T-helper 1 cell treated with Interleukin-12 subunit alpha and Interleukin-12 subunit beta and Interleukin-4 antibody, amounts not matched to agents 30 μg/mL and 1 μg/mL, for 36 hours (primary cell): ENCODE data around the gene PODXL.
"Not testable (repeated sequence)": the region's sequence is repeated elsewhere in the genome, so short reads cannot be mapped to it uniquely, and the experiment has no call there.

Experiments used
- H3K27ac Mint-ChIP-seq: one replicate; pipeline ENCODE4 v1.8.0; 2021; ENCODE audit warnings: mild to moderate bottlenecking, mixed read lengths
- H3K27me3 Mint-ChIP-seq: one replicate; pipeline ENCODE4 v1.8.0; 2021; ENCODE audit warnings: low read depth, mixed read lengths
- H3K36me3 Mint-ChIP-seq: one replicate; pipeline ENCODE4 v1.8.0; 2021; ENCODE audit warnings: low read depth, mixed read lengths
- H3K4me1 Mint-ChIP-seq: one replicate; pipeline ENCODE4 v1.8.0; 2021; ENCODE audit warnings: low read depth, mixed read lengths
- H3K4me3 Mint-ChIP-seq: one replicate; pipeline ENCODE4 v1.8.0; 2021; ENCODE audit warnings: mild to moderate bottlenecking, moderate library complexity, mixed read lengths
- H3K9me3 Mint-ChIP-seq: one replicate; pipeline ENCODE4 v1.8.0; 2021; ENCODE audit warnings: mixed read lengths

PODXL gene

GRCh38 chr7:131488361-131488760 lies 68.1 kb downstream of the PODXL start:
- H3K4me1 Mint-ChIP-seq, result no peaks in the 10 kb centered on the region
- H3K4me3 Mint-ChIP-seq, result no peak overlapping the region
- no peaks in the 10 kb centered on the region for H3K9me3 Mint-ChIP-seq
- no peaks in the 10 kb centered on the region for H3K27me3 Mint-ChIP-seq
- H3K36me3 Mint-ChIP-seq, result peaks cover 13% of the 10 kb centered on the region
- H3K27ac Mint-ChIP-seq, result no peak overlapping the region

GRCh38 chr7:131487217-131487616 lies 69.2 kb downstream of the PODXL start:
- Mint-ChIP-seq H3K27me3 (no peaks in the 10 kb centered on the region), H3K9me3 (no peaks in the 10 kb centered on the region), H3K4me3 (no peak overlapping the region), H3K4me1 (no peaks in the 10 kb centered on the region), H3K36me3 (peaks cover 17% of the 10 kb centered on the region), H3K27ac (no peak overlapping the region)

GRCh38 chr7:131486346-131486745 lies 70.1 kb downstream of the PODXL start:
- H3K36me3 Mint-ChIP-seq, result peaks cover 17% of the 10 kb centered on the region
- no peaks in the 10 kb centered on the region for H3K27me3 Mint-ChIP-seq

GRCh38 chr7:131483586-131483985 lies 72.8 kb downstream of the PODXL start:
- H3K27me3 Mint-ChIP-seq, result no peaks in the 10 kb centered on the region
- no peak overlapping the region for H3K27ac Mint-ChIP-seq
- no peak overlapping the region for H3K4me3 Mint-ChIP-seq
- no peaks in the 10 kb centered on the region for H3K9me3 Mint-ChIP-seq
- H3K36me3 Mint-ChIP-seq, result peaks cover 16% of the 10 kb centered on the region
- H3K4me1 Mint-ChIP-seq, result no peaks in the 10 kb centered on the region

More at GRCh38 chr7:131486346-131486745, 70.1 kb downstream of the PODXL start:
- no peaks in the 10 kb centered on the region for H3K9me3 Mint-ChIP-seq
- no peak overlapping the region for H3K4me3 Mint-ChIP-seq
- no peaks in the 10 kb centered on the region for H3K4me1 Mint-ChIP-seq
- no peak overlapping the region for H3K27ac Mint-ChIP-seq

- Mint-ChIP-seq H3K4me3 (no peak overlapping the region), H3K4me1 (no peaks in the 10 kb centered on the region), H3K27ac (no peak overlapping the region), H3K27me3 (no peaks in the 10 kb centered on the region), H3K9me3 (no peaks in the 10 kb centered on the region), H3K36me3 (peaks cover 13% of the 10 kb centered on the region)
Measured at GRCh38 chr7:131482800-131483199, 73.6 kb downstream of the PODXL start.

- H3K9me3 Mint-ChIP-seq, result no peaks in the 10 kb centered on the region
Measured at GRCh38 chr7:131480384-131481315, 75.8 kb downstream of the PODXL start.

GRCh38 chr7:131476740-131477139 lies 79.7 kb downstream of the PODXL start:
- H3K9me3 Mint-ChIP-seq, result no peaks in the 10 kb centered on the region

More at GRCh38 chr7:131480384-131481315, 75.8 kb downstream of the PODXL start:
- Mint-ChIP-seq H3K4me1 (no peaks in the 10 kb centered on the region), H3K36me3 (peaks cover 11% of the 10 kb centered on the region), H3K27ac (no peak overlapping the region), H3K27me3 (no peaks in the 10 kb centered on the region), H3K4me3 (no peak overlapping the region)

GRCh38 chr7:131471250-131472004 lies 85.0 kb downstream of the PODXL start:
- H3K36me3 Mint-ChIP-seq, result peaks cover 28% of the 10 kb centered on the region
- no peaks in the 10 kb centered on the region for H3K9me3 Mint-ChIP-seq
- no peak overlapping the region for H3K4me3 Mint-ChIP-seq
- H3K27ac Mint-ChIP-seq, result no peak overlapping the region
- no peaks in the 10 kb centered on the region for H3K27me3 Mint-ChIP-seq
- no peaks in the 10 kb centered on the region for H3K4me1 Mint-ChIP-seq

More at GRCh38 chr7:131476740-131477139, 79.7 kb downstream of the PODXL start:
- no peak overlapping the region for H3K27ac Mint-ChIP-seq
- H3K4me3 Mint-ChIP-seq, result no peak overlapping the region
- H3K36me3 Mint-ChIP-seq, result peaks cover 12% of the 10 kb centered on the region
- H3K27me3 Mint-ChIP-seq, result no peaks in the 10 kb centered on the region
- no peaks in the 10 kb centered on the region for H3K4me1 Mint-ChIP-seq

- no peaks in the 10 kb centered on the region for H3K4me1 Mint-ChIP-seq
- H3K9me3 Mint-ChIP-seq, result no peaks in the 10 kb centered on the region
- H3K27ac Mint-ChIP-seq, result no peak overlapping the region
- no peaks in the 10 kb centered on the region for H3K27me3 Mint-ChIP-seq
- no peak overlapping the region for H3K4me3 Mint-ChIP-seq
- H3K36me3 Mint-ChIP-seq, result peaks cover 31% of the 10 kb centered on the region
Measured at GRCh38 chr7:131467788-131468187, 88.6 kb downstream of the PODXL start.

- no peaks in the 10 kb centered on the region for H3K4me1 Mint-ChIP-seq
- H3K27ac Mint-ChIP-seq, result no peak overlapping the region
- no peak overlapping the region for H3K4me3 Mint-ChIP-seq
- H3K27me3 Mint-ChIP-seq, result no peaks in the 10 kb centered on the region
- H3K9me3 Mint-ChIP-seq, result no peaks in the 10 kb centered on the region
- peaks cover 31% of the 10 kb centered on the region for H3K36me3 Mint-ChIP-seq
Measured at GRCh38 chr7:131466735-131467365, 89.6 kb downstream of the PODXL start.

- H3K36me3 Mint-ChIP-seq, result peaks cover 19% of the 10 kb centered on the region
- H3K27ac Mint-ChIP-seq, H3K4me3 Mint-ChIP-seq, H3K27me3 Mint-ChIP-seq, H3K4me1 Mint-ChIP-seq, H3K9me3 Mint-ChIP-seq: not testable (repeated sequence)
Measured at GRCh38 chr7:131462715-131463114, 93.7 kb downstream of the PODXL start.

GRCh38 chr7:131462059-131462458 lies 94.4 kb downstream of the PODXL start:
- Mint-ChIP-seq H3K27me3 (no peaks in the 10 kb centered on the region), H3K4me1 (peaks cover 6% of the 10 kb centered on the region), H3K36me3 (peaks cover 15% of the 10 kb centered on the region), H3K4me3 (no peak overlapping the region), H3K27ac (no peak overlapping the region), H3K9me3 (no peaks in the 10 kb centered on the region)

GRCh38 chr7:131459256-131459655 lies 97.2 kb downstream of the PODXL start:
- H3K36me3 Mint-ChIP-seq, result peaks cover 15% of the 10 kb centered on the region
- H3K27me3 Mint-ChIP-seq, result no peaks in the 10 kb centered on the region
- H3K27ac Mint-ChIP-seq, result no peak overlapping the region
- H3K9me3 Mint-ChIP-seq, result no peaks in the 10 kb centered on the region
- no peak overlapping the region for H3K4me3 Mint-ChIP-seq
- H3K4me1 Mint-ChIP-seq, result peaks cover 6% of the 10 kb centered on the region

- no peak overlapping the region for H3K27ac Mint-ChIP-seq
- H3K4me3 Mint-ChIP-seq, result no peak overlapping the region
- H3K36me3 Mint-ChIP-seq, result peaks cover 18% of the 10 kb centered on the region
- no peaks in the 10 kb centered on the region for H3K27me3 Mint-ChIP-seq
- H3K4me1 Mint-ChIP-seq, result peaks cover 6% of the 10 kb centered on the region
- no peaks in the 10 kb centered on the region for H3K9me3 Mint-ChIP-seq
Measured at GRCh38 chr7:131456338-131456737, 100.1 kb downstream of the PODXL start.
